Colonic mucosa (tissue), 4 donors: ENCODE measurements around the gene KRAS. TPM values are rescaled to one million over a fixed set of nuclear protein-coding genes. Genes with fewer than 3 reads are reported as not detected.

Source experiments
- DNase-seq: peaks from one replicate; pipeline ENCODE4 v3.0.0-alpha.2; 2020
- H3K27ac ChIP-seq: fragments of 200-600 bp; one replicate; pipeline ENCODE4 v1.8.0; 2021
- H3K27me3 ChIP-seq: fragments of 200-600 bp; one replicate; pipeline ENCODE4 v1.8.0; 2021
- H3K36me3 ChIP-seq: fragments of 200-600 bp; one replicate; pipeline ENCODE4 v1.8.0; 2021
- H3K4me1 ChIP-seq: fragments of 200-600 bp; one replicate; pipeline ENCODE4 v1.8.0; 2021; ENCODE audit warnings: mild to moderate bottlenecking
- H3K4me3 ChIP-seq: fragments of 200-600 bp; one replicate; pipeline ENCODE4 v1.8.0; 2021
- H3K9ac ChIP-seq, 2 donors: one replicate each; pipeline ENCODE4 v1.7.0; 2013; ENCODE audit warnings: control low read depth in 2 of 2, low read depth in 2 of 2, low read length in 2 of 2
- H3K9me3 ChIP-seq: fragments of 200-600 bp; one replicate; pipeline ENCODE4 v1.8.0; 2021
- CTCF ChIP-seq: fragments of 200-600 bp; IDR thresholded peaks from one replicate; pipeline ENCODE4 v1.8.0; 2022; ENCODE audit warnings: antibody characterized with exemption, mild to moderate bottlenecking
- intact Hi-C: fragments of 100-400 bp; cut with DNase I; formaldehyde crosslinking; loops from one replicate; pipeline ENCODE4 v1.14.1; 2022
- total RNA-seq, 2 donors: library from RNA; stranded (reverse); fragmentation: NEBNext Ultra II Directional in 1 of 2; extraction: Animal tissue kit (Norgen Biotek cat#: 25700) in 1 of 2; gene quantifications; one replicate each; pipeline ENCODE4 v1.2.1, GENCODE V29; 2021
- donor health status: healthy.
- donor health status: DM: no; HTN: no; CAD: no.
- donor health status: DM: no; HTN: no; CAD: no.

KRAS gene
- total RNA-seq, 2 donors from 2014 or later = 53.8 to 84.4 TPM

GRCh38 chr12:25195056-25195971 lies 55.4 kb downstream of the KRAS start, which contains the start of the genes DNAI7 and ETFRF1:
Gene DNAI7 (minus strand): TSS chr12:25195160. CDS start chr12:25195078, 82 bp downstream.
Gene ETFRF1 (plus strand): TSS chr12:25195237. CDS start chr12:25203957, 8,720 bp downstream.
- Histone ChIP-seq H3K27me3 (no peaks in the 10 kb centered on the region), H3K36me3 (no peaks in the 10 kb centered on the region), H3K9ac (peak within 1 kb of the TSS; percentile 87 to 90), H3K27ac (peak within 1 kb of the TSS; percentile 88), H3K4me3 (peak within 1 kb of the TSS; percentile 68), H3K9me3 (no peaks in the 10 kb centered on the region), H3K4me1 (no peaks in the 10 kb centered on the region)
- no peak for TF ChIP-seq CTCF
- intact Hi-C loops = no loop called here
- peak; percentile 99 for DNase-seq

GRCh38 chr12:25194722-25195055 lies 56.0 kb downstream of the KRAS start:
- no peaks in the 10 kb centered on the region for H3K9me3 ChIP-seq
- peak overlapping the region; percentile 88 for H3K27ac ChIP-seq
- no peaks in the 10 kb centered on the region for H3K4me1 ChIP-seq
- H3K36me3 ChIP-seq = no peaks in the 10 kb centered on the region
- no peak for DNase-seq
- TF ChIP-seq CTCF = no peak
- peak overlapping the region; percentile 68 for H3K4me3 ChIP-seq
- H3K27me3 ChIP-seq = no peaks in the 10 kb centered on the region
- H3K9ac ChIP-seq = peak overlapping the region; percentile 38 to 79
- intact Hi-C loops = no loop called here

GRCh38 chr12:25194214-25194613 lies 56.5 kb downstream of the KRAS start:
- Histone ChIP-seq H3K36me3 (no peaks in the 10 kb centered on the region), H3K4me1 (no peaks in the 10 kb centered on the region), H3K4me3 (no peak overlapping the region), H3K27ac (no peak overlapping the region), H3K9me3 (no peaks in the 10 kb centered on the region), H3K27me3 (no peaks in the 10 kb centered on the region), H3K9ac (peak overlapping the region in 1 of 2 donors; percentile 79)
- no peak for TF ChIP-seq CTCF
- intact Hi-C loops = no loop called here
- no peak for DNase-seq

- TF ChIP-seq CTCF = no peak
- Histone ChIP-seq H3K4me3 (no peak overlapping the region), H3K9ac (no peak overlapping the region), H3K27ac (no peak overlapping the region), H3K9me3 (no peaks in the 10 kb centered on the region), H3K4me1 (no peaks in the 10 kb centered on the region), H3K27me3 (no peaks in the 10 kb centered on the region), H3K36me3 (no peaks in the 10 kb centered on the region)
- intact Hi-C loops = no loop called here
- no peak for DNase-seq
These were observed 59.9 kb downstream of the KRAS start for GRCh38 chr12:25190793-25191192.

GRCh38 chr12:25189656-25190055 lies 61.1 kb downstream of the KRAS start:
- Histone ChIP-seq H3K9ac (no peak overlapping the region), H3K36me3 (no peaks in the 10 kb centered on the region), H3K4me1 (no peaks in the 10 kb centered on the region), H3K4me3 (no peak overlapping the region), H3K27ac (no peak overlapping the region), H3K27me3 (no peaks in the 10 kb centered on the region), H3K9me3 (no peaks in the 10 kb centered on the region)
- no peak for DNase-seq
- TF ChIP-seq CTCF = no peak
- intact Hi-C loops = no loop called here
